GM18868 (cell line): ENCODE data around the gene AADAC.
"Not testable (repeated sequence)": the region's sequence is repeated elsewhere in the genome, so short reads cannot be mapped to it uniquely, and the experiment has no call there.

Experiments
- ATAC-seq: cut with Tn5 transposase; IDR thresholded peaks from one replicate; pipeline ENCODE4 v1.9.1; 2021; ENCODE audit warnings: mild to moderate bottlenecking, moderate library complexity; ENCODE audit not compliant: unreplicated experiment

Gene AADAC

GRCh38 chr3:151813799-151814198 is at the start of gene AADAC:
Gene AADAC (plus strand): TSS chr3:151814116. CDS start chr3:151814163, 47 bp downstream.
- no peak for ATAC-seq

GRCh38 chr3:151764699-151765098 is 49.2 kb upstream of the AADAC start:
- ATAC-seq = not testable (repeated sequence)

GRCh38 chr3:151765685-151766084 is 48.2 kb upstream of the AADAC start:
- ATAC-seq = no peak

GRCh38 chr3:151766454-151766853 is 47.5 kb upstream of the AADAC start:
- no peak for ATAC-seq

- no peak for ATAC-seq
Observed at GRCh38 chr3:151768393-151768930, 45.5 kb upstream of the AADAC start.

GRCh38 chr3:151769175-151769574 is 44.7 kb upstream of the AADAC start:
- ATAC-seq = no peak

GRCh38 chr3:151770956-151771355 is 43.0 kb upstream of the AADAC start:
- no peak for ATAC-seq

- ATAC-seq = no peak
Observed at GRCh38 chr3:151772825-151773480, 41.0 kb upstream of the AADAC start.

GRCh38 chr3:151774235-151774634 is 39.7 kb upstream of the AADAC start:
- ATAC-seq = no peak

- ATAC-seq = no peak
Observed at GRCh38 chr3:151774910-151775309, 39.0 kb upstream of the AADAC start.

- no peak for ATAC-seq
Observed at GRCh38 chr3:151775314-151776258, 38.3 kb upstream of the AADAC start.

- no peak for ATAC-seq
Observed at GRCh38 chr3:151776259-151776740, 37.6 kb upstream of the AADAC start.

GRCh38 chr3:151777880-151778279 is 36.0 kb upstream of the AADAC start:
- ATAC-seq = no peak

- no peak for ATAC-seq
Observed at GRCh38 chr3:151787626-151788025, 26.3 kb upstream of the AADAC start.

GRCh38 chr3:151788401-151788800 is 25.5 kb upstream of the AADAC start:
- ATAC-seq = no peak

- ATAC-seq = no peak
Observed at GRCh38 chr3:151789853-151790463, 24.0 kb upstream of the AADAC start.

- not testable (repeated sequence) for ATAC-seq
Observed at GRCh38 chr3:151790763-151791162, 23.2 kb upstream of the AADAC start.

GRCh38 chr3:151792411-151792810 is 21.5 kb upstream of the AADAC start:
- ATAC-seq = no peak

GRCh38 chr3:151793636-151794035 is 20.3 kb upstream of the AADAC start:
- ATAC-seq = no peak

- ATAC-seq = no peak
Observed at GRCh38 chr3:151794080-151794479, 19.8 kb upstream of the AADAC start.

GRCh38 chr3:151795276-151795675 is 18.6 kb upstream of the AADAC start:
- no peak for ATAC-seq
